ELR (cell line): ENCODE measurements around the gene CAV1.
A peak's percentile ranks its signal among the peaks of the same experiment; 100 is the strongest.

ENCODE experiments used
- DNase-seq: peaks from one replicate; pipeline ENCODE4 v3.0.0-alpha.2; 2015; ENCODE audit warnings: low read depth

CAV1 gene

GRCh38 chr7:116557066-116557585, 32.3 kb downstream of the CAV1 start:
- DNase-seq = no peak

GRCh38 chr7:116557901-116558300, 33.1 kb downstream of the CAV1 start:
- no peak for DNase-seq

GRCh38 chr7:116560021-116560970, 35.5 kb downstream of the CAV1 start:
- no peak for DNase-seq

GRCh38 chr7:116561697-116562483, 37.1 kb downstream of the CAV1 start:
- DNase-seq = no peak

GRCh38 chr7:116562529-116563121, 37.8 kb downstream of the CAV1 start:
- DNase-seq = no peak

- DNase-seq = no peak
These were observed 41.1 kb downstream of the CAV1 start for GRCh38 chr7:116565981-116566380.

GRCh38 chr7:116566666-116567065, 41.8 kb downstream of the CAV1 start:
- DNase-seq = no peak

- DNase-seq = peak; percentile 96
These were observed 44.9 kb downstream of the CAV1 start for GRCh38 chr7:116569737-116570136.

GRCh38 chr7:116570306-116570705, 45.5 kb downstream of the CAV1 start:
- peak; percentile 54 for DNase-seq

GRCh38 chr7:116571037-116571436, 46.2 kb downstream of the CAV1 start:
- peak; percentile 91 for DNase-seq

GRCh38 chr7:116571552-116571951, 46.7 kb downstream of the CAV1 start:
- DNase-seq = no peak

GRCh38 chr7:116572036-116572435, 47.2 kb downstream of the CAV1 start:
- DNase-seq = no peak

GRCh38 chr7:116573541-116573940, 48.7 kb downstream of the CAV1 start:
- no peak for DNase-seq

- DNase-seq = peak; percentile 28
These were observed 49.4 kb downstream of the CAV1 start for GRCh38 chr7:116574025-116574822.

- DNase-seq = no peak
These were observed 51.0 kb downstream of the CAV1 start for GRCh38 chr7:116575853-116576252.

GRCh38 chr7:116576350-116577319, 51.8 kb downstream of the CAV1 start:
- DNase-seq = peak; percentile 98

GRCh38 chr7:116577320-116577871, 52.6 kb downstream of the CAV1 start:
- no peak for DNase-seq

- no peak for DNase-seq
These were observed 53.7 kb downstream of the CAV1 start for GRCh38 chr7:116578526-116578925.

GRCh38 chr7:116579322-116579721, 54.5 kb downstream of the CAV1 start:
- DNase-seq = no peak

- DNase-seq = no peak
These were observed 55.0 kb downstream of the CAV1 start for GRCh38 chr7:116579835-116580234.
